ENCODE data around the gene CHD9NB. TPM values are rescaled to one million over a fixed set of nuclear protein-coding genes. Genes with fewer than 3 reads are reported as not detected.

Gene CHD9NB
- total RNA-seq, 4 donors from 2014 or later, result 0.38 to 0.66 (median 0.51) TPM; not detected in 1

DNA sequence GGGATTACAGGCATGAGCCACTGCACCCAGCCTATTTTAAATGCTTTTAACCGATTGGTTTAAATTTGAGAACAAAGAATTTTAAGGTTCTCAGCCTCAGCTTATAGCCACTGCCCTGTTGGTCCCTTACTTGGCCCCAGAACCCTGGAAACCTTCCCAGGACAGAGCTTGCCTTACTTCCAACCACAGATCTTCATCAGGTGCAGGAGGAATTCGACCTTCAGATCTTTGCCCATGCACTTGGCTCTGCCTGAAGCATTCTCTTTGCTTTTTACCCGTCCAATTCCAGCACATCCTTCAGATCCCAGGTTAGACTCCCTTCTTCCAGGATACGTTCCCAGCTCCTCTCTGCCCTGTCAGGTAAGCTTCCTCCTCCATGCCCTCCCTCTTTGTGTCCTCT is 29.8 kb upstream of the CHD9NB start:
- TF ChIP-seq, protein P1, sequence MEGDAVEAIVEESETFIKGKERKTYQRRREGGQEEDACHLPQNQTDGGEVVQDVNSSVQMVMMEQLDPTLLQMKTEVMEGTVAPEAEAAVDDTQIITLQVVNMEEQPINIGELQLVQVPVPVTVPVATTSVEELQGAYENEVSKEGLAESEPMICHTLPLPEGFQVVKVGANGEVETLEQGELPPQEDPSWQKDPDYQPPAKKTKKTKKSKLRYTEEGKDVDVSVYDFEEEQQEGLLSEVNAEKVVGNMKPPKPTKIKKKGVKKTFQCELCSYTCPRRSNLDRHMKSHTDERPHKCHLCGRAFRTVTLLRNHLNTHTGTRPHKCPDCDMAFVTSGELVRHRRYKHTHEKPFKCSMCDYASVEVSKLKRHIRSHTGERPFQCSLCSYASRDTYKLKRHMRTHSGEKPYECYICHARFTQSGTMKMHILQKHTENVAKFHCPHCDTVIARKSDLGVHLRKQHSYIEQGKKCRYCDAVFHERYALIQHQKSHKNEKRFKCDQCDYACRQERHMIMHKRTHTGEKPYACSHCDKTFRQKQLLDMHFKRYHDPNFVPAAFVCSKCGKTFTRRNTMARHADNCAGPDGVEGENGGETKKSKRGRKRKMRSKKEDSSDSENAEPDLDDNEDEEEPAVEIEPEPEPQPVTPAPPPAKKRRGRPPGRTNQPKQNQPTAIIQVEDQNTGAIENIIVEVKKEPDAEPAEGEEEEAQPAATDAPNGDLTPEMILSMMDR (IDR thresholded peaks at IDR 0.05; ENCODE audit: low read depth), result no peak

GRCh38 chr16:53081686-53082407 is 29.1 kb upstream of the CHD9NB start:
- TF ChIP-seq, protein P1 (IDR thresholded peaks at IDR 0.05; ENCODE audit: low read depth), result no peak

DNA sequence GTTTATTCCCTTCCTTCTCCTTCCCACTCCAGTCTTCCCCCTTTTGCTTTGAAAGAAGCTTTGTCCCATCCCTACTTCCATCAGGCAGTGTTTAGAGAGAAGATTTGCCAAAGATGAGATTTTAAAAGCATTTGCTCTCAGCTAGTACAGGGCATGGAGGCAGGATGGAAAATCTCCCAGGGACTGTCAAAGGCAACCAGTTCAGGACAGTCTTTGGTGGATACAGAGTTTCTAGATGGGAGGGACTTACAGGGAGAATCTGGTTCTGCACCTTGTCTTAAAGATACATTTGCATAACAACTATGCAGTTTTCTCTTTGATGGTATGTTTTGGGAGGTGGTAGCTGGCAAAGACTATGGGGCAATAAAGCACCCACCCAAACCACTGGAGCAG is 28.3 kb upstream of the CHD9NB start:
- TF ChIP-seq, protein P1 (IDR thresholded peaks at IDR 0.05; ENCODE audit: low read depth), result no peak

DNA sequence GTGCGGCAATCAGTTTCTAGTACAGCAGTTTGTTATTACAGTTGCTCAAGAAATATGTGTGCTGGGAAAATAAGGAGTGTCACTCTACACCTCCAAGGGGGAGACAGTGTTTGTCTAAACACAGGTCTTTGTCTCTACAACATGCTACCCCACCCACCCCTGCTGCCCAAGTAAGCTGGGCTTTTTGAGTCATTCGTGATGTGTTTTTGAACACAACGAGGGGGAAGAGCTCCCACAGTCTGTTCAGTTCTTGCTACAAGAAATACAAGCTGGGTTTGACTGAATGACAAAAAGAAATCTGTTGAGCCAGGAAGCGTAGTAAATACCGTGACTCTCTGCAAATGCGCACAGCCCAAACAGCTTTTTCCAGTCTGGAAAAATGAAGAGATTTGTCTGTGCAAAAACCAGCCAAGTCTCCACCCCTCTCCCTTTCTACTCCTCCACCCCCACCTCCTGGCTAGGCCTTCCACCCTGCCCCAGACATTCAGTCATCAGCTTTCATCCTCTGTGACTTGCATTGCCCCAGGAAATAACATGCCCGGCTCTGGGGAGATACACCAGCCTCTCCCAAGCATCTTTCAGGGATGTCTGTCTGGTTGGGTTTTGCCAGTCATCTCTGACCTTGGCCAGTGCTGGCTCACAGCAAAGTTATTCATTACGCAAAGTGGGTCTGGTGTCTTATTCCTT is 27.8 kb upstream of the CHD9NB start:
- TF ChIP-seq, protein P1 (IDR thresholded peaks at IDR 0.05; ENCODE audit: low read depth), result no peak

GRCh38 chr16:53078765-53079485 is 26.2 kb upstream of the CHD9NB start:
- TF ChIP-seq, protein P1 (IDR thresholded peaks at IDR 0.05; ENCODE audit: low read depth), result no peak

- TF ChIP-seq, protein P1 (IDR thresholded peaks at IDR 0.05; ENCODE audit: low read depth), result no peak
Observed at GRCh38 chr16:53078247-53078646, 25.6 kb upstream of the CHD9NB start.

DNA sequence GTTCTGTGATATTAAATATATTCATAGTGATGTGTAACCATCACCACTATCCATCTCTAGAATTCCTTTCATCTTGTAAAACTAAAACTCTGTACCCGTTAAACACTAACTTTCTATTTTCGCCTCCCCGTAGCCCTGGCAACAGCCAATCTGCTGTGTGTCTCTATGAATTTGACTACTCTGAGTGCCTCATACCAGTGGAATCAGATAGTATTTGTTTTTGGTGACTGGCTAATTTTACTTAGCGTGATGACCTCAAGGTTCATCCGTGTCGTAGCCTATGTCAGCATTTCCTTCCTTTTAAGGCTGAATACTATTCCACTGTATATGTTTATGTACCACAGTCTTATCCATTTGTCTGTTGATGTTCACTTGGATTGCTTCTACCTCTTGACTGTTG is 20.3 kb upstream of the CHD9NB start:
- TF ChIP-seq, protein P1 (IDR thresholded peaks at IDR 0.05; ENCODE audit: low read depth), result no peak
